Spleen (tissue), 7 donors: Measurements from ENCODE around the gene FOCAD.

Source experiments
- CTCF ChIP-seq, 11 experiments: fragments of 200-600 bp in 7 of 11; fragments of 450-650 bp in 4 of 11; sonication (generic) in 4 of 11; IDR thresholded peaks in 8 of 11; conservative IDR thresholded peaks in 3 of 11; 1 replicate in 7 of 11; 2 replicates in 4 of 11; pipeline versions ENCODE4 v1.4.0 to v1.8.0; 2016 to 2021; ENCODE audit warnings: antibody characterized with exemption in 11 of 11, inconsistent platforms in 4 of 11, mild to moderate bottlenecking in 1 of 11
- POLR2A ChIP-seq, 3 donors: fragments of 450-650 bp; IDR thresholded peaks; one replicate each; pipeline ENCODE4 v1.5.1; 2017; ENCODE audit warnings: antibody characterized with exemption in 3 of 3, mild to moderate bottlenecking in 1 of 3
- POLR2AphosphoS5 ChIP-seq, 3 donors: sonication (generic); formaldehyde crosslinking; IDR thresholded peaks; one replicate each; pipeline ENCODE4 v1.5.1; 2017; ENCODE audit warnings: antibody characterized with exemption in 3 of 3
- donor health status: DM: no; HTN: no; CAD: no; lungs with moderate emphysema.
- donor health status: DM: no; HTN: no; CAD: no.
- donor health status: DM: no; HTN: no; CAD: no.

DNA sequence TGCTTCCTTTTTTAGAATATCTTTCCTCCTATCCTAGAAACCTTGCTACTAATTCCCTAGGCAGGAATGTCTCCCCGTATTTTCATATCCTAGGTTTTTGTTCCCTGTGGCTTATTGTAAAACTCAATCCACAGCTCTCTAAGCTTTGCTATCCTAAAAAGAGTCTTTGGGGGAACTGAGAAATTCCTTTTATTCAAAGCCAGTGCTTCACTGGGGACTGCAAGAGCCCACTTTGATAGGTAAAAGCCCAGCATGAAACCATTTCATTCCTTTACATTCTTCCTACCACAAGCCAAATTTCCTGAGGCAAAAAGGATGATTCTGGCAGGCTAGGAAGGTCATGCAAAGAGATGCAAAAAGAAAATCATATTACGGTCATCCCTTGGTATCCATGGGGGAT lies 353.2 kb downstream of the FOCAD start:
- no peak for TF ChIP-seq POLR2A (IDR thresholded peaks at IDR 0.05)
- no peak for TF ChIP-seq CTCF (IDR thresholded peaks at IDR 0.05 in 8 of 11, conservative IDR thresholded peaks at IDR 0.05 in 3 of 11)
- no peak for TF ChIP-seq POLR2AphosphoS5 (IDR thresholded peaks at IDR 0.05)
